HCT116 (cell line): ENCODE data around the gene IL6R. TPM values are rescaled to one million over a fixed set of nuclear protein-coding genes. Genes with fewer than 3 reads are reported as not detected.

ENCODE experiments used
- ATAC-seq: fragments of 200-7000 bp; cut with Tn5 transposase; 2 replicates; pipeline ENCODE4 v1.9.1; 2020; ENCODE audit warnings: mild to moderate bottlenecking, moderate library complexity
- BruUV-seq: library from RNA; stranded (reverse); fragments of 400-500 nt; replicated peaks from 2 replicates; lab custom pipeline; 2021; lab: Mats Ljungman, UMichigan
- CTCF ChIA-PET: fragments of 300-600 bp; sonication (Branson Sonifier 250); formaldehyde crosslinking; loops from one replicate; lab custom pipeline; 2021; ENCODE audit warnings: antibody characterized with exemption; lab: Charles Lee
- POLR2A ChIA-PET: fragments of 300-600, 350-600 bp; sonication (Branson Sonifier 250); formaldehyde crosslinking; loops from one replicate; lab custom pipeline; 2021; ENCODE audit warnings: antibody characterized with exemption; lab: Charles Lee
- RAD21 ChIA-PET, 2 experiments: fragments of 300-600 bp; sonication (Branson Sonifier 250); formaldehyde crosslinking; loops; one replicate each; lab custom pipeline; 2023; ENCODE audit warnings: low total read pairs in 2 of 2; ENCODE audit not compliant: uncharacterized antibody in 2 of 2, unreplicated experiment in 2 of 2, low non-redundant PET in 1 of 2; lab: Charles Lee
- DNase-seq: peaks from one replicate; pipeline ENCODE4 v3.0.0-alpha.2; 2010; ENCODE audit warnings: low read depth, low spot score
- H2AFZ ChIP-seq: fragments of 200-600 bp; shearing (Covaris generic), sonication (generic); 2 replicates; pipeline ENCODE4 v1.6.1; 2017; ENCODE audit warnings: low read depth, mixed run types, mixed read lengths, antibody characterized with exemption, low read length; ENCODE audit not compliant: poor library complexity, severe bottlenecking
- H3K27ac ChIP-seq: 2 replicates; pipeline ENCODE4 v1.5.1; 2012; ENCODE audit warnings: low read depth, low read length
- H3K27me3 ChIP-seq: fragments of 200-600 bp; sonication (generic); 2 replicates; pipeline ENCODE4 v1.6.1; 2016; ENCODE audit warnings: mixed run types, low read length, mixed read lengths; ENCODE audit not compliant: insufficient read depth
- H3K36me3 ChIP-seq, 2 experiments: fragments of 200-500 bp in 1 of 2; fragments of 200-600 bp in 1 of 2; sonication (Bioruptor generic) in 1 of 2; sonication (generic) in 1 of 2; 2 replicates each; pipeline versions ENCODE4 v1.5.1 to v1.6.1; 2014 to 2016; ENCODE audit warnings: low read length in 2 of 2, inconsistent platforms in 1 of 2, mixed read lengths in 1 of 2, mixed run types in 1 of 2; ENCODE audit not compliant: insufficient read depth in 2 of 2, control insufficient read depth in 1 of 2
- H3K4me1 ChIP-seq, 2 experiments: fragments of 200-600 bp in 1 of 2; sonication (generic) in 1 of 2; 2 replicates each; pipeline versions ENCODE4 v1.5.1 to v1.6.1; 2012 to 2017; ENCODE audit warnings: low read length in 2 of 2, inconsistent platforms in 1 of 2, mild to moderate bottlenecking in 1 of 2, mixed read lengths in 1 of 2, mixed run types in 1 of 2, moderate library complexity in 1 of 2; ENCODE audit not compliant: insufficient read depth in 2 of 2, control insufficient read depth in 1 of 2
- H3K4me2 ChIP-seq: fragments of 200-600 bp; sonication (generic); 2 replicates; pipeline ENCODE4 v1.6.1; 2017; ENCODE audit warnings: mixed run types, low read length, mixed read lengths
- H3K4me3 ChIP-seq, 2 experiments: fragments of 200-600 bp in 1 of 2; sonication (generic) in 1 of 2; replicated peaks in 1 of 2; 2 replicates each; pipeline ENCODE4 v1.5.1; 2011 to 2016; ENCODE audit warnings: low read length in 2 of 2, control low read depth in 1 of 2, low read depth in 1 of 2, mild to moderate bottlenecking in 1 of 2, mixed read lengths in 1 of 2, mixed run types in 1 of 2
- H3K79me2 ChIP-seq: fragments of 200-600 bp; sonication (generic); 2 replicates; pipeline ENCODE4 v1.6.1; 2017; ENCODE audit warnings: mild to moderate bottlenecking, mixed run types, low read length, moderate library complexity, mixed read lengths; ENCODE audit not compliant: insufficient read depth
- H3K9ac ChIP-seq: fragments of 200-600 bp; sonication (generic); 2 replicates; pipeline ENCODE4 v1.6.1; 2016; ENCODE audit warnings: low read length, mixed read lengths
- H3K9me2 ChIP-seq: fragments of 200-600 bp; sonication (generic), shearing (Covaris generic); 2 replicates; pipeline ENCODE4 v1.6.1; 2017; ENCODE audit warnings: mixed run types, mild to moderate bottlenecking, moderate library complexity; ENCODE audit not compliant: insufficient read depth
- H3K9me3 ChIP-seq, 2 experiments: fragments of 200-500 bp in 1 of 2; fragments of 200-600 bp in 1 of 2; sonication (Bioruptor generic) in 1 of 2; sonication (generic) in 1 of 2; 2 replicates each; pipeline ENCODE4 v1.6.1; 2014 to 2017; ENCODE audit warnings: low read length in 2 of 2, mixed read lengths in 2 of 2, inconsistent platforms in 1 of 2, low read depth in 1 of 2, mild to moderate bottlenecking in 1 of 2, mixed run types in 1 of 2, moderate library complexity in 1 of 2; ENCODE audit not compliant: control insufficient read depth in 1 of 2, insufficient read depth in 1 of 2
- H4K20me1 ChIP-seq: fragments of 200-600 bp; sonication (generic), shearing (Covaris generic); 2 replicates; pipeline ENCODE4 v1.6.1; 2017; ENCODE audit warnings: mixed run types, mild to moderate bottlenecking, moderate library complexity; ENCODE audit not compliant: insufficient read depth
- CBX3 ChIP-seq: IDR thresholded peaks from 2 replicates; pipeline ENCODE4 v1.6.1; 2012; ENCODE audit warnings: low read depth
- CEBPB ChIP-seq: IDR thresholded peaks from 2 replicates; pipeline ENCODE4 v1.6.1; 2012; ENCODE audit warnings: low read depth
- ELF1 ChIP-seq: IDR thresholded peaks from 2 replicates; pipeline ENCODE4 v1.6.1; 2012; ENCODE audit warnings: low read depth, borderline replicate concordance
- EZH2 ChIP-seq: fragments of 200-600 bp; sonication (generic); IDR thresholded peaks from 2 replicates; pipeline ENCODE4 v1.6.1; 2017; ENCODE audit warnings: antibody characterized with exemption, mixed run types
- EZH2phosphoT487 ChIP-seq: fragments of 200-600 bp; IDR thresholded peaks from 2 replicates; pipeline ENCODE4 v1.6.1; 2018; ENCODE audit warnings: antibody characterized with exemption, borderline replicate concordance
- FOSL1 ChIP-seq: IDR thresholded peaks from 2 replicates; pipeline ENCODE4 v1.6.1; 2012; ENCODE audit warnings: low read depth
- JUND ChIP-seq: IDR thresholded peaks from 2 replicates; pipeline ENCODE4 v1.6.1; 2012
- POLR2A ChIP-seq: IDR thresholded peaks from 2 replicates; pipeline ENCODE4 v1.7.0; 2011; ENCODE audit warnings: borderline replicate concordance; ENCODE audit not compliant: insufficient read depth, insufficient read length; ENCODE audit errors: extremely low read depth
- POLR2AphosphoS5 ChIP-seq: IDR thresholded peaks from 2 replicates; pipeline ENCODE4 v1.6.1; 2011; ENCODE audit warnings: mild to moderate bottlenecking, low read depth, low read length, moderate library complexity
- RAD21 ChIP-seq: IDR thresholded peaks from 2 replicates; pipeline ENCODE4 v1.6.1; 2012; ENCODE audit warnings: low read depth, mild to moderate bottlenecking
- SP1 ChIP-seq: IDR thresholded peaks from 2 replicates; pipeline ENCODE4 v1.6.1; 2012; ENCODE audit warnings: low read depth
- SRF ChIP-seq: IDR thresholded peaks from 2 replicates; pipeline ENCODE4 v1.6.1; 2012; ENCODE audit warnings: low read depth
- TCF7L2 ChIP-seq: IDR thresholded peaks from 2 replicates; pipeline ENCODE4 v1.7.0; 2011; ENCODE audit warnings: borderline replicate concordance, inconsistent platforms; ENCODE audit not compliant: insufficient read depth, insufficient read length; ENCODE audit errors: extremely low read depth
- ZBTB33 ChIP-seq: IDR thresholded peaks from 2 replicates; pipeline ENCODE4 v1.6.1; 2011; ENCODE audit warnings: mild to moderate bottlenecking, low read length, moderate library complexity; ENCODE audit not compliant: insufficient replicate concordance; ENCODE audit errors: extremely low read depth
- ZNF274 ChIP-seq: fragments of 200-500 bp; sonication (Bioruptor generic); IDR thresholded peaks from 2 replicates; pipeline ENCODE4 v1.6.1; 2014; ENCODE audit warnings: mild to moderate bottlenecking, low read depth, low read length, inconsistent platforms
- intact Hi-C: fragments of 100-400 bp; cut with micrococcal nuclease; formaldehyde crosslinking; loops from 2 replicates; pipeline ENCODE4 v1.10.0; 2022
- total RNA-seq: library from RNA; stranded (reverse); gene quantifications from one replicate; pipeline ENCODE4 v1.2.1, GENCODE V29; 2021; ENCODE audit not compliant: unreplicated experiment
- TF ChIP-seq, protein P1 (sequence below): IDR thresholded peaks from 2 replicates; pipeline ENCODE4 v1.6.1; 2012

The IL6R gene
- total RNA-seq, 1 experiment from 2014 or later, result 6.8 TPM

DNA sequence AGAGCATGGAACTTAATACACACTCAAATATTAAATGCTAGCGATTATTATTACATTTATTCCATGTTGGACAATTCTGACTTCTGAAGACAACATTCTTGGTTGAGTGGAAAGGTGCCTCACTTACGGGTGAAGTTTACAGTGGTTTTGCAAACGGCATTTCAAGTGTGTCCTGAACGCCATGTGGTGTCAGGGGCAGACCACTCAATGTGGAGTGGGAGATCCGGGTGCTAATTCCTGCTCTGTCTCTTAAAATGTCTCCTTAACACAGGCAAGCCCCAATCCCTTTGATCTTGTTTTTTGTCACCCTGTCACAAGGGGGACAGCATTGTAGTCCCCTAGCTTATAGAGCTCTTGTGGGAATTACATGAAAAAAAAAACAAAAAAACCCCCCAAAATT is 91.2 kb downstream of the IL6R start:
- BruUV-seq, result no TSS peak
- Histone ChIP-seq H4K20me1 (no peaks in the 10 kb centered on the region), H3K36me3 (no peaks in the 10 kb centered on the region), H3K4me3 (no peak overlapping the region), H3K4me1 (peaks cover 0 to 7% of the 10 kb centered on the region in 2 experiments; a peak in 2 of 4 replicates)
- CTCF ChIA-PET, result interaction anchor here (1.2 kb wide), 1 partner anchor 15 kb away, joined by 4 read pairs; no protein-coding TSS in a partner anchor
- RAD21 ChIA-PET, result no interaction called here
- TF ChIP-seq POLR2A (no peak), ELF1 (no peak), FOSL1 (no peak), RAD21 (no peak), TCF7L2 (no peak), JUND (no peak)
- TF ChIP-seq, protein P1, sequence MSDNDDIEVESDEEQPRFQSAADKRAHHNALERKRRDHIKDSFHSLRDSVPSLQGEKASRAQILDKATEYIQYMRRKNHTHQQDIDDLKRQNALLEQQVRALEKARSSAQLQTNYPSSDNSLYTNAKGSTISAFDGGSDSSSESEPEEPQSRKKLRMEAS, result no peak
- TF ChIP-seq, all 23 proteins: peak for 0
- Histone ChIP-seq H3K4me2 (no peak overlapping the region), H3K27me3 (peaks cover 4% of the 10 kb centered on the region; the same call in 1 of the 2 replicates), H2AFZ (no peak overlapping the region), H3K9me2 (no peaks in the 10 kb centered on the region), H3K79me2 (no peaks in the 10 kb centered on the region), H3K27ac (no peak overlapping the region), H3K9ac (no peak overlapping the region), H3K9me3 (no peaks in the 10 kb centered on the region)
- ATAC-seq (no peak), DNase-seq (no peak)
- POLR2A ChIA-PET, result no interaction called here
- intact Hi-C loops, result no loop called here

- H3K4me2 ChIP-seq, result no peak overlapping the region
- no peaks in the 10 kb centered on the region for H3K9me3 ChIP-seq
- no peaks in the 10 kb centered on the region for H3K79me2 ChIP-seq
- no peak for ATAC-seq
- H3K9me2 ChIP-seq, result no peaks in the 10 kb centered on the region
- H3K27me3 ChIP-seq, result no peaks in the 10 kb centered on the region
- BruUV-seq, result no TSS peak
- DNase-seq, result no peak
- H4K20me1 ChIP-seq, result no peaks in the 10 kb centered on the region
- no peaks in the 10 kb centered on the region for H3K36me3 ChIP-seq
- H2AFZ ChIP-seq, result no peak overlapping the region
- TF ChIP-seq JUND (no peak), ZNF274 (no peak), SP1 (no peak), TCF7L2 (no peak), ZBTB33 (no peak), CEBPB (no peak), EZH2phosphoT487 (no peak), FOSL1 (no peak), EZH2 (no peak), POLR2AphosphoS5 (no peak), SRF (no peak), CBX3 (no peak), POLR2A (no peak)
- TF ChIP-seq, protein P1, result no peak
- POLR2A ChIA-PET, result no interaction called here
- no peak overlapping the region for H3K4me3 ChIP-seq
- no peak overlapping the region for H3K9ac ChIP-seq
- RAD21 ChIA-PET, result no interaction called here
- intact Hi-C loops, result no loop called here
- peaks cover 0 to 7% of the 10 kb centered on the region in 2 experiments; a peak in 2 of 4 replicates for H3K4me1 ChIP-seq
- CTCF ChIA-PET, result interaction anchor here (1.2 kb wide), 1 partner anchor 16 kb away, joined by 4 read pairs; no protein-coding TSS in a partner anchor
- no peak overlapping the region for H3K27ac ChIP-seq
Measured at GRCh38 chr1:154497026-154497806, 92.1 kb downstream of the IL6R start.
